ENCODE data around the gene TEX26. TPM values are rescaled to one million over a fixed set of nuclear protein-coding genes. Genes with fewer than 3 reads are reported as not detected.

TEX26 gene
- total and polyA plus RNA-seq, 10 of the 15 experiments (the other 5 are each of a cell fraction or from before 2014, with no cell fraction given), result not detected

GRCh38 chr13:31010296-31010695 is 77.8 kb downstream of the TEX26 start (continued):
- TF ChIP-seq SMAD1 (IDR thresholded peaks at IDR 0.05; ENCODE audit: low read depth, partially characterized antibody) (no peak), FOXM1 (IDR thresholded peaks at IDR 0.05; ENCODE audit: low read depth, low read length) (no peak), ATF7 (IDR thresholded peaks at IDR 0.05; ENCODE audit: low read depth) (no peak), EZH2 (IDR thresholded peaks at IDR 0.05; ENCODE audit: borderline replicate concordance, control insufficient read depth, low read depth, low read length) (no peak), TCF12 (IDR thresholded peaks at IDR 0.05; ENCODE audit: low read depth, low read length) (no peak), BCLAF1 (IDR thresholded peaks at IDR 0.05) (no peak)

- intact Hi-C loops (cut with micrococcal nuclease; ENCODE audit: unreplicated experiment) (loop anchor here (2.0 kb wide), 1 partner anchor 27 kb away; no protein-coding TSS in a partner anchor), in situ Hi-C loops (cut with MboI) (no loop called here)
- POLR2A ChIA-PET, result interaction anchor here (1.0 kb wide), 1 partner anchor 33 kb away, joined by 3 read pairs; no protein-coding TSS in a partner anchor
- Histone ChIP-seq H3K79me2 (ENCODE audit: control insufficient read depth, insufficient read depth, low read length) (no peaks in the 10 kb centered on the region), H3K9ac (ENCODE audit: control insufficient read depth, insufficient read depth, low read length) (no peak overlapping the region), H3K27me3 (replicated peaks in 1 of 2; ENCODE audit: control insufficient read depth in 2 of 2, insufficient read depth in 2 of 2, low read length in 1 of 2) (no peaks in the 10 kb centered on the region), H3K4me1 (ENCODE audit: control insufficient read depth, insufficient read depth, low read length) (peaks cover 14% of the 10 kb centered on the region), H3K4me2 (ENCODE audit: control insufficient read depth, insufficient read depth) (peak overlapping the region; percentile 33; the same call in 1 of the 2 replicates), H2AFZ (ENCODE audit: control insufficient read depth, low read depth, low read length) (no peak overlapping the region), H3K27ac (ENCODE audit: control insufficient read depth, insufficient read depth) (no peak overlapping the region), H3K4me3 (no peak overlapping the region), H3K9me3 (replicated peaks; ENCODE audit: control insufficient read depth, insufficient read depth, low read length) (no peaks in the 10 kb centered on the region), H4K20me1 (ENCODE audit: control insufficient read depth, insufficient read depth) (no peaks in the 10 kb centered on the region), H3K36me3 (ENCODE audit: control insufficient read depth in 2 of 2, insufficient read depth in 2 of 2, low read length in 1 of 2) (no peaks in the 10 kb centered on the region)
- 15% methylated on average over 5 of the region's 5 CpGs for WGBS (ENCODE audit: insufficient coverage, insufficient replicate concordance, low lambda C conversion rate, missing lambda C conversion rate)
- DNase-seq (ENCODE audit: low read depth, low spot score), result no peak
- SMC1A ChIA-PET (ENCODE audit: uncharacterized antibody, unreplicated experiment), result interaction anchor here (0.8 to 1.6 kb wide), 5 partner anchors 11 to 35 kb away, joined by 3 to 4 read pairs (median 3); no protein-coding TSS in a partner anchor
- peak; percentile 63 for ATAC-seq
- CTCF ChIA-PET, result interaction anchor here (1.2 to 5.1 kb wide), 4 partner anchors 32 to 145 kb away, joined by 3 to 16 read pairs (median 7); no protein-coding TSS in a partner anchor
- RAD21 ChIA-PET (ENCODE audit: unreplicated experiment), result interaction anchor here (0.8 kb wide), 1 partner anchor 34 kb away, joined by 5 read pairs; no protein-coding TSS in a partner anchor
- TF ChIP-seq EGR1 (IDR thresholded peaks at IDR 0.05; ENCODE audit: borderline replicate concordance in 1 of 2, low read depth in 2 of 2, low read length in 2 of 2) (no peak), ATF2 (IDR thresholded peaks at IDR 0.05; ENCODE audit: low read length) (no peak), POU2F2 (IDR thresholded peaks at IDR 0.05; ENCODE audit: borderline replicate concordance, low read depth, low read length) (peak; percentile 28; the same call in 1 of the 3 replicates)
- no peak for FAIRE-seq
- no TSS peak for BruUV-seq (replicated peaks)
Measured at GRCh38 chr13:31011193-31011860, 78.9 kb downstream of the TEX26 start.

All from GM12878 (cell line).